Right forelimb (tissue), 1 donor: ENCODE measurements around the gene ZNF850.
"Not testable (repeated sequence)": the region's sequence is repeated elsewhere in the genome, so short reads cannot be mapped to it uniquely, and the experiment has no call there.

Source experiments
- DNase-seq: peaks from one replicate; pipeline ENCODE4 v3.0.0-alpha.2; 2018

Gene ZNF850

GRCh38 chr19:36772311-36773222 is at the start of gene ZNF850:
Gene ZNF850, minus strand, starts transcription at chr19:36772807. Its CDS starts 10,201 bp downstream, at chr19:36762606.
- peak; percentile 97 for DNase-seq

DNA sequence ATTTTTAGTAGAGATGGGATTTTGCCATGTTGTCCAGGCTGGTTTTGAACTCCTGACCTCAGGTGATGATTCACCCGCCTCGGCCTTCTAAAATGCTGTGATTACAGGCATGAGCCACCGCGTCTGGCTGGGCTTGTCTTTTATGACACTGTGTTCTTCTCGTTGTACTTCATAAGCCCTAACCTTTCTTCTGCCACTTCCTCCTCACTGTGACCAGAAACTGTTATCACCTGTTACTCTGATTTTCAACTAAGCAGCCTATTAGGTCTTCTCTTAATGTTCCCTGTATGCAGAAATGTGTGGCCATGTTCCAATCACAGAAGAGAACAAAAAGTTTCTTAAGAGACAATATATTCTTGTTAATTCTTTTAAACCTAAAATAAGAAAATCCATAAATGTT is 49.2 kb upstream of the ZNF850 start:
- DNase-seq: no peak

DNA sequence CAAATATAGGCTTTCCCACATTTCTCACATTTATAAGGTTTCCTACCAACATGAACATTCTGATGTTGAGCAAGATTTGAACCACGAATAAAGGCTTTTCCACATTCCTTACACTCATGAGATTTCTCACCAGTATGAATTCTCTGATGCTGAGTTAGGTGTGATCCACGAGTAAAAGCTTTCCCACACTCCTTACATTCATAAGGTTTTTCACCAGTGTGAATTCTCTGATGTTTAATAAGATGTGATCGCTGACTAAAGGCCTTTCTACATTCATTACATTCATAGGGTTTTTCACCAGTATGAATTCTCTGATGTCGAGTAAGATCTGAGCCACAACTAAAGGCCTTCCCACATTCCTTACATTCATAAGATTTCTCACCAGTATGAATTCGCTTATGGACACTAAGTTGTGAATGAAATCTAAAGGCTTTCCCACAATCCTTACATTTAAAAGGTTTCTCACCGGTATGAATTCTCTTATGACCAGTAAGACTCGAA is 46.6 kb upstream of the ZNF850 start:
- DNase-seq: no peak

DNA sequence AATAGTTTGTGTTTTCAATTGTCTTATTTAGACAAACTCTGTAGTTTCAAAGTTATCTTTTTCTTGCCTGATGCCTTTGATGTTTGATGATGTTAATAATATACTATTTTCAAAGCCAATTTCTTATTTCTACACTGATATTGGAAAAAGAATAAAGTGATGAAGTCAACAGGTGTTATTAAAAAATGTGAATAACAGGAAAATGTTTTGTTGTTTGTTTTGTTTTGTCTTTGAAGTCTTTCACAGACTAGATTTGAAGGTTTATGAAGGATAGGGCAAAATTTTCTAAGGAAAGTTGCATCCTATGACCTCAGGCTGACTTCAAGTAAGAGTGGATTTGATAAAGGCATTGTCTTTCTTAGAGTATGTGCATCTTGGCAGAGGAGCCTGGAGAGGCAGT is 34.4 kb upstream of the ZNF850 start:
- no peak for DNase-seq

- no peak for DNase-seq
Observed at GRCh38 chr19:36805364-36805763, 32.8 kb upstream of the ZNF850 start.

GRCh38 chr19:36797786-36798108 is 25.1 kb upstream of the ZNF850 start:
- DNase-seq: no peak

DNA sequence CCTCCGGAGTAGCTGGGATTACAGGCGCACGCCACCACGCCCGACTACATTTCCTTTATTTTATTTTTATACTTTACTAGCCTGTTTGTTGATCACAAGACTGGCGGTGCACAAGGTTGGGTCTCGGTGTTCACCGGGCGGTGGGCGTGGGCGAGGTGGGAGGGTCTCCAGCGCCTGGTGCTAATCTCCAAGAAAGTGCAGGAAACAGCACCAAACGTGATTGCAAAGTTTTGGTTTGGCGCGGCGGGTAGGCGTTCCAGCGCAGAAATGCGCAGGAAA is 24.0 kb upstream of the ZNF850 start:
- no peak for DNase-seq

GRCh38 chr19:36791420-36792141 is 19.0 kb upstream of the ZNF850 start:
- DNase-seq: not testable (repeated sequence)

DNA sequence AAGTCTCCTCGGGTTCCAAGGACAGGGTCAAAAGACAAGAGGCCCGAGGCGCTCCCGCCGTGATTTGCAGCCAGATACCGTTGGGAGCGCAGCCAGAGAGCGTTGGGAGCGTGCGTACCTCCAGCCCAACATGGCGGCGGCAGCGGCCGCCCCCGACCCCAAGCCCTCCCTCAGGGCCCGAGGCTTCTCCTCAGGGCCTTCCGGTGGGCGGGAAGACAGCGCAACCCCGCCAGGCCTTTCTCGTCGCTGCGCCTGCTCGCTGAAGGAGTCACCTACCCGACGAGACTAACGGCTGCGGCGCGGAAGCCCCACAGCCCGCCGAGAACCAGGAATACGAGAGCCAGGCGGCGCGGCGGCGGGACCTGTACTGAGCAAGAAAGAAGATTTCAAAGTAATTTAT is 3.2 kb upstream of the ZNF850 start:
- peak; percentile 53 for DNase-seq

DNA sequence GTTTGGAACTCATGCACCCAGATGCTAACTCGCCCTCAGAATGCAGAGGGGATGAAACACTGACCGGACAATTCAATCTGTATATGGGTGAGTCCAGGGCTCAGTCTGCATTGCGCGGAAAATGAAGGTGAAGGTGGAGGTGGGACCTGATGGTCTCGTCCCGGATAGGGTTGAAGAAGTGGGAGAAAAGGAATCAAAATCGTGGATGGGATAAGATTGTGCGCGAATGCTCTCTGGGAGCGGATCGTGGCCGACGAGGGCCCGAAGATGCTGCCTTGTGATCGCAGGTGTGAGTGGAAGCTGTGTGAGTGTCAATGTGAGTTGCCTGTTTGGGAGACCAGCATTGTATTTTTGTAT is 594 bp upstream of the ZNF850 start:
- DNase-seq: no peak

GRCh38 chr19:36771261-36772231 is 1.1 kb downstream of the ZNF850 start:
- peak; percentile 77 for DNase-seq

DNA sequence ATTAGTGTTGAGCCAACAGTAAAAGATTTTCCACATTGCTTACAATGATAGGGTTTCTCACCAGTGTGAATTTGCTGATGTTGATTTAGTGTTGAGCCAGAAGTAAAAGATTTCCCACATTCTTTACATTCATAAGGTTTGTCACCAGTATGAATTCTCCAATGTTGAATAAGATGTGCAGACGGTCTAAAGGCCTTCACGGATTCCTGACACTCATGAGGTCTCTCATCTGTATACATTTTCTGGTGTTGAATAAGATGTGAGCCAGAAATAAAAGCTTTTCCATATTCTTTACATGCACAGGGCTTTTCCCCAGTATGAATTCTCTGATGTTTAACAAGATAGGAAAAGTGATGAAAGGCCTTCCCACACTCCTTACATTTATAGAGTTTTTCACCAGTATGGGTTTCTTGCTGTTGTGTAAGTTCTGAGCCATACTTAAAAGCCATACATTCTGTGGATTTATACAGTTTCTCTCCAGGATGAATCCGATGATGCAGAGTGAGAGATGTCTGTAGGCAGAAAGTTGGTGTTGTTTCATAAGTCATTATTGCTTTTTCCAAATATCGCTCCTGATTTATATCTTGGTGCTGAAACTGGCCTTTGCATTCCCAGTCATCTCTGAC is 22.4 kb downstream of the ZNF850 start:
- no peak for DNase-seq

- not testable (repeated sequence) for DNase-seq
Observed at GRCh38 chr19:36749613-36750012, 23.0 kb downstream of the ZNF850 start.

- DNase-seq: no peak
Observed at GRCh38 chr19:36748431-36749275, 24.0 kb downstream of the ZNF850 start.

GRCh38 chr19:36747750-36748149 is 24.9 kb downstream of the ZNF850 start:
- DNase-seq: no peak

- no peak for DNase-seq
Observed at GRCh38 chr19:36745870-36746269, 26.7 kb downstream of the ZNF850 start.

DNA sequence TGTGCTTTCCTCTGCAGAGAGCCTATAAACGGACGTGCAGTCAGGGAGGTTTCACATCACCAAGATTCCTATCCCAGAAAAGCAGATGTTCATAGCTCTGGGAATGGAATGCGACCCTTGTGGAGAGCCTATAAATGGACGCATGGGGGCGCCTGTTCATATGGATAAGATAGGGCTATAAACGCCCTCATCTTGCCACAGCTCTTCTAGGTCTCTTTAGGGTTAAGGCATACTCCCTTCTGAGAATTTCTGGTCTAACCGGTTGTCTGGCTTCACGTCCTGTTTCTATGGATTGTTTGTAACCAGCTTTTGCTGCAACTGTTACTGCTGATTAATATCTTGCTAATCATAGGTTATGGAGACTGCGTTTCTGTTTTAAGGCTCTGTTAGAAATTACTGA is 36.4 kb downstream of the ZNF850 start:
- DNase-seq: not testable (repeated sequence)

- no peak for DNase-seq
Observed at GRCh38 chr19:36719687-36720556, 52.7 kb downstream of the ZNF850 start.

DNA sequence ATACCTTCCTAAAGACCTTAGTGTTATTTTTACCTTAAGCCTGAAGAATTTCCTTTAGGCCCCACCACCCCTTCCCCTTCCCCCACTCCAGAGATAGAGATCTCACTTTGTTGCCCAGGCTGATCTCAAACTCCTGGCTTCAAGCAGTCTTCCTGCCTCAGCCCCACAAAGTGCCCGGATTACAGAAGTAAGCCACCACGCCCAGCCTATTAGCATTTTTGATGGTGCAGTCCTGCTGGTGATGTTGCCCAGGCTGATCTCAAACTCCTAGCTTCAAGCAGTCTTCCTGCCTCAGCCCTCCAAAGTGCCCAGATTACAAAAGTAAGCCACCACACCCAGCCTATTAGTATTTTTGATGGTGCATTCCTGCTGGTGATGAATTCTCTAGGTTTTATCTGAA is 63.2 kb downstream of the ZNF850 start:
- DNase-seq: no peak

- no peak for DNase-seq
Observed at GRCh38 chr19:36707134-36707533, 65.5 kb downstream of the ZNF850 start.

DNA sequence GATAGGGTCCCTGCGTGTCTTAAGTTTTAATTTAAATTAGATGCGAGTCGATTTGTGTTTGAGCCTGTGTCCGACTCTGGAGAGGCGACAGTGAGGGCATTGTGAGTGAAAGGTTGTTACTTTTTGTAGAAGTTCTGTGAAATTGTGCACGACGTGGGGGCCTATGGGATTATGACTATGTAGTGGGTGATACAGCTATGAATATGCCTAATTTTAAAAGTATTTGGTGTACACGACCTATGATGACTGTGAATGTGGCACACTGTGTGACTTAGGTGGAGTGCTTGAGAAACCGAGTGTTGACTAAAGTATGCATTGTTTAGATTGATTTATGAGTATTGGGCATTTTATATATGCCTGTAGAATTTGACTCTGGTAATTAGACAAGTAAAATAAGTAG is 84.5 kb downstream of the ZNF850 start:
- no peak for DNase-seq
